Measurements from ENCODE around the gene WIPF3.

GRCh38 chr7:29806995-29807841 is 910 bp downstream of the WIPF3 start:
- TF ChIP-seq CTCF (IDR thresholded peaks at IDR 0.05; ENCODE audit: low read depth, low read length, poor library complexity, severe bottlenecking) (no peak), EZH2phosphoT487 (IDR thresholded peaks at IDR 0.05; ENCODE audit: borderline replicate concordance, low read length) (no peak)
